PC-3 (cell line): Measurements from ENCODE around the gene CNNM3.

Source experiments
- EZH2 ChIP-seq: fragments of 300-600 bp; sonication (generic); IDR thresholded peaks from one replicate; pipeline ENCODE4 v1.6.1; 2017; ENCODE audit warnings: antibody characterized with exemption, mild to moderate bottlenecking, low read length; ENCODE audit not compliant: unreplicated experiment
- EZH2phosphoT487 ChIP-seq: fragments of 300-600 bp; sonication (generic); IDR thresholded peaks from 2 replicates; pipeline ENCODE4 v1.6.1; 2018; ENCODE audit warnings: mild to moderate bottlenecking, antibody characterized with exemption, low read length, borderline replicate concordance
- TF ChIP-seq, protein P1 (sequence below): fragments of 300-600 bp; sonication (generic); conservative IDR thresholded peaks from 2 replicates; pipeline ENCODE4 v1.5.1; 2017; ENCODE audit warnings: antibody characterized with exemption, low read depth, mild to moderate bottlenecking, low read length

DNA sequence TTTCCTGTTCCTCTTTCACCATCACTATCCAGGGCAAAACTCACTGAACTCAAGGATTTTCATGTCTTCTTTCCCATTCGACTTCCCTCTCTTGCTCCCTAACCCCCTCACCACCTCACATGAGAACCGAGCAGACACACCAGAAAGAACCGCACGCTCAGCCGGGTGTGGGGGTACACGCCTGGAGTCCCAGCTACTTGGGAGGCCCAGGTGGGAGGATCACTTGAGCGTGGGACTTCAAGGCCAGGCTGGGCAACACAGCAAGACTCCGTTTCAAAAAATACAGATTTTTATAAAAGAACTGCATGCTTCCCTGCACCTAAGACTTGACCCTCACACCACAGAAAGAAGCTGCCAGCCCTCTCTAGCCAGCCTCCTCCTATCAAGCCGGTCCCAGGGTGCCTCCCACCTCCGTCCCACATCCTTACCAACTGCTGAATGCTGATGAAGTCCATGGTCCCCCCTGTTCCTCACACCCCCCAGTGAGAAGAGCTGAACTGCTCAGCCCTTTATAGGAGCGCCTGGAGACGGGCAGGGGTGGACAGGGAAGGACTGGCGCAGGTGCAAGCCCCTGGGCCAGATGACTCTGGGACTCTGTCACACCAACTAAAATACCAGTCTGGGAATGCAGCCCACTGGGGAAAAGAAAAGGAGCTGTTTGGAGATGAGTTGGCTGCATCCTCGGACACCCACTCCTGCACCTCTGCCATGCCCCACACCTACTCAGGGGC lies 27.6 kb downstream of the CNNM3 start, which contains the start of gene ANKRD23:
- TF ChIP-seq, protein P1, sequence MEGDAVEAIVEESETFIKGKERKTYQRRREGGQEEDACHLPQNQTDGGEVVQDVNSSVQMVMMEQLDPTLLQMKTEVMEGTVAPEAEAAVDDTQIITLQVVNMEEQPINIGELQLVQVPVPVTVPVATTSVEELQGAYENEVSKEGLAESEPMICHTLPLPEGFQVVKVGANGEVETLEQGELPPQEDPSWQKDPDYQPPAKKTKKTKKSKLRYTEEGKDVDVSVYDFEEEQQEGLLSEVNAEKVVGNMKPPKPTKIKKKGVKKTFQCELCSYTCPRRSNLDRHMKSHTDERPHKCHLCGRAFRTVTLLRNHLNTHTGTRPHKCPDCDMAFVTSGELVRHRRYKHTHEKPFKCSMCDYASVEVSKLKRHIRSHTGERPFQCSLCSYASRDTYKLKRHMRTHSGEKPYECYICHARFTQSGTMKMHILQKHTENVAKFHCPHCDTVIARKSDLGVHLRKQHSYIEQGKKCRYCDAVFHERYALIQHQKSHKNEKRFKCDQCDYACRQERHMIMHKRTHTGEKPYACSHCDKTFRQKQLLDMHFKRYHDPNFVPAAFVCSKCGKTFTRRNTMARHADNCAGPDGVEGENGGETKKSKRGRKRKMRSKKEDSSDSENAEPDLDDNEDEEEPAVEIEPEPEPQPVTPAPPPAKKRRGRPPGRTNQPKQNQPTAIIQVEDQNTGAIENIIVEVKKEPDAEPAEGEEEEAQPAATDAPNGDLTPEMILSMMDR = no peak
- no peak for TF ChIP-seq EZH2phosphoT487
- TF ChIP-seq EZH2 = no peak
